NOMO-1 treated with dmso at 0.1 percent for 144 hours (cell line): ENCODE measurements around the gene DISC1.
"Not testable (repeated sequence)": the region's sequence is repeated elsewhere in the genome, so short reads cannot be mapped to it uniquely, and the experiment has no call there.

Source experiments
- DNase-seq: peaks from one replicate; lab custom pipeline; 2025; ENCODE audit not compliant: unreplicated experiment; lab: John Stamatoyannopoulos, UW

The DISC1 gene

DNA sequence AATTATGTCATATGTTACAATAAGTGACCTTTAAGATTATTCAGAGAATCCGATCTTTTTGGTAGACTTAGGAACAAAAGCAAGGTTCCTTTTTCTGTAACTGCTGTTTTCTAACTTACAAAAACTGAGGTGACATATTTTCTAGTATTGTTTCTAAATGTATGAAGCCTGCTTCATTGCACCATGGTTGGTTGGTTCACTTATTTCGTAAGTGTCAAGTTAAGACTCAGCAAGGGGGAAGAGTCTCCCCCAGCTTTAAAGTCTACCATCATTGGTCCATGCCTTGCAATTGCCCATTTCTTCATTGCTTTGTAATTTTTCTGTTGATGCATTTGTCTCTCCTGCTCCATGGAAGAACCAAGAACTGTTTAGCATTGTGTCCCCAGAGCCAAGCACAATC is 136.9 kb downstream of the DISC1 start:
- DNase-seq = no peak

DNA sequence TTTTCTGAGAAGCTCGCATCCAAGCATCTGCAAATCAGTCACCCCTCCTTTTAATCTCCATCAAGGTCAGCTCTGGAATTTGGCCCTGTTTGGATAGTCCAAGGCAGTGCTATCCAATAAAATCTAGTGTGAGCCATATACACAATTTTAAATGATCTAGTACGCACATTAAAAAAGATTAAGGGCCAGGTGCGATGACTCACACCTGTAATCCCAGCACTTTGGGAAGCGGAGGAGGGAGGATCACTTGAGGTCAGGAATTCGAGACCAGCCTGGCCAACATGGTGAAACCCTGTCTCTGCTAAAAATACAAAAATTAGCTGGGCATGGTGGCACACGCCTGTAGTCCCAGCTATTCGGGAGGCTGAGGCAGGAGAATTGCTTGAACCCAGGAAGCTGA is 139.2 kb downstream of the DISC1 start:
- not testable (repeated sequence) for DNase-seq

DNA sequence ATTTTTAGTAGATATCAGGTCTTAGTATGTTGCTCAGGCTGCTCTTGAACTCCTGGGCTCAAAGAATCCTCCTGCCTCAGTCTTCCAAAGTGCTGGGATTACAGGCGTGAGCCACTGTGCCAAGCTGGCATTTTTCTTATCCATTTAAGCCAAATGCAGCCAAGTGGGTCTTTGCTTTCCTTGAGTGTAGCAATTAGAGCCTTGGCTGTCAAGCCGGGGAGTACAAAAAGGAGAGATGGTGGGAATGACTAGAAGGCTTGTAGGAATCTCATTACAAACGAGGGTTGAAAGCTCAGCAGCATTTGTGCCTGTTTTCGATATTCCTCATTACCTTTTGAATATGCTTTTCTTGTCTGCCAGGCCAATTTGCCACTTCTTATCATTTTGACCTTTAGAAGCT is 140.9 kb downstream of the DISC1 start:
- DNase-seq = no peak

DNA sequence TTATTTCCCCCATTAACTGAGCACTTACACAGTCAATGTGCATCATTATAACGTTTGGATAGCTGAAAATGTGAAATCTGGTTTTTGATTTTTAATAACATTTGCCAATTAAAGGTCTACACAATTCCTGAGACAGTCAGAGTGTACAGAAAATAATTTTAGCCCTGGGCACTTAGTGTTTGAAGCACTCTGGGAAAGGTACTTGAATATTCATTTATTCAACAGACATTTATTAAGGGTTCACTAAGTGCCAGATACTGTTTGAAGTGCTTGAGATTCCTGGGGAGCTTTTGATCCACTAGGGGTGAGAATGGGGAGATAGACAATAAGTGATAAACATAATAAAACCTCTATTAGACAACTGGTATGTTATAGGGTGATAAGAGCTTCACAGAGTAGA is 141.8 kb downstream of the DISC1 start:
- no peak for DNase-seq

DNA sequence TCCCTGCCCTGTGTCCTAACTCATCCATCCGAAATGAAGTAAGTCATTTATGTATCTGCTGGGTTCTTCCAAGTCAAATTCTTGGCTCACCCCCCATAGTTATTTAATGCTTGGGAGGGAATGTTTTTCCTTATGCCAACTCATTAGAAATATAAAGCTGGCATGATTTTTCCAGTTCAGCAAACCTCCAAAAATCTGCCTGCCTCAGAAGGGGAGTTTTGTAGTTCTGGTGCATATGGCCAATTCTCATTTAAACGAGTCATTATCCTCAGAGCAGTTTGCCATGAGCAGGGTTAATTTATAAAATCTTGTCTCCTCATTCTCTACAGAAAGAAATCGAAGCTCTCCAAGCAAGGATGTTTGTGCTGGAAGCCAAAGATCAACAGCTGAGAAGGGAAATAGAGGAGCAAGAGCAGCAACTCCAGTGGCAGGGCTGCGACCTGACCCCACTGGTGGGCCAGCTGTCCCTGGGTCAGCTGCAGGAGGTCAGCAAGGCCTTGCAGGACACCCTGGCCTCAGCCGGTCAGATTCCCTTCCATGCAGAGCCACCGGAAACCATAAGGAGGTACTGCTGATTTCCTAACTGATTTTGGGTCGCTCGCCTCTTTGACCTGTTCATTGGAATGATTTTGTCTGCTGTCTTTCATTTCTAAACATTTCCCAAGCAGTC is 144.1 kb downstream of the DISC1 start:
- no peak for DNase-seq

DNA sequence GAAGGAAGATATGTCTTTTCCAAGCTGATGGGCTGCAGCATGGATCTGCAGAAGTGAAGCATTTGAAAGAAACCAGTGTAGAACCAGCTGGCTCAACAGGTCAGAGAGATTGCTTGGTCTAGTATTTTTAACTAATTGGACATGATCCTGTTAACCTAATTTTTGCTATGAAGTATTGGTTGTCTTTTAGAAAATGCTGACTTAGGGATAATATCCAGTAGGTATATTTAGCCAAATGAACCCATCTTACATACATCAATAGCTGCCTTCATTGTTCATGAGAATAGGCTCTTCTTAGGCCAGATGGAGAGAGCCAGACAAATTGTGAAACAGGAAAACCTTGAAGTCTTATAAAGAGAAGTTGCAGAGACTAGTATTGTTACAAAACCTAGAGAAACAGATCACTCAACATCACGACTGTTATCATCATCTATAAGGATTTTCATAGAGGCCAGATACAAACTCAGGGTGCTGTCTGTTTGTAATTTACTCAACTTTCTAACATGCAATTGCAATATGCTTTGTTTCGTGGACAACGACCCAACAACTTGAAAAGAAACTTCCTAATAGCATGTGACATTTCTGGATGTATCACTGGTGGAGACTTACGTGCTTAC is 148.2 kb downstream of the DISC1 start:
- DNase-seq = peak; percentile 54

DNA sequence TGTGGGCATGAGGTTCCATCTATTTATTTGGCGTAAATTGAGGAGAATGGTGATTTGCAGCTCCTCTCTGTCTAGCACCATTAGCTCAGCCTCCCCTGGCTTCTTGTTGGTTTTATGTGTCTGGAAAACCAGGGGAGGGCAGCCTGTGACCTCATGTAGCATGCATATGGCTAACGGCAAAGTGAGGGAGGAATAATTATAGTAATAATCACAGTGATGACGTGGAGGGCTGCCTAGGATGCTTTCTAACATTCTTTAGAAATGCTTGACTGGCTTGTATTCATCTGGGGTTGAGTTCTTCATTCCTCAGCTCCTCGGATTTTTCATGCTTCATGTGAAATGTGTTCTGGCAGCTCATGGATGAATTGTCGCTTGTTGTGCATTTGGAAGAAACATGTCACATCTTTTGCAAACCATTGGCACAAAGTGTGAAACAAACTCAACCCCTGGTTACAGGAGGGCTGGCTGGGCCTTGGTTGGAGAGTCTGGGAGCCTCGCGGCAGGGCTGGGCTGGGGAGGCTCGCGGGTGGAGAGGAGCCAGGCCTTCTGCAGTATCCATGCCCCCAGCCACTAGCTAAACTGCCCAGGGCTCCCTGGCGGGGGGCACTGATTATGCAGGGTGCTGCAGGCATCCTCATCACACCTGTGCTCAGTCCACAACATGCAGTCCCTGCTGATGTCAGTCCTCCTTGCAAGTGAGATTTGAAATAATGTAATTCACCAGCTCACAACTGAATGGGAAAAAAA is 149.6 kb downstream of the DISC1 start:
- DNase-seq = no peak

DNA sequence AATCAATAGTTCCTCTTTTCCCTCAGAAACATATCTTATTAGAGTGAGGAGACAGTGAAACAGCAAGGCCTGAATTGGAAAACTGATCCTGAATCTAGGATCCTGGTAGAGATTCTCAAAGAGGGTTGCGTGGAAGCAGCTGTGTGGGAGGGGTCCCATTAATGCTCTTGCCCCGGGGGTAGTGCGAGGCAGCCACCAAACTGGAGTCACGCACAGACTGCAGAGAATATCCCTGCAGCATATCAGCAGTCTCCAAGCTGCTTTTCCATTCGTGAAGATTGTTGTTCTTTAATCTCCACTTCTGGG is 150.1 kb downstream of the DISC1 start:
- DNase-seq = no peak

DNA sequence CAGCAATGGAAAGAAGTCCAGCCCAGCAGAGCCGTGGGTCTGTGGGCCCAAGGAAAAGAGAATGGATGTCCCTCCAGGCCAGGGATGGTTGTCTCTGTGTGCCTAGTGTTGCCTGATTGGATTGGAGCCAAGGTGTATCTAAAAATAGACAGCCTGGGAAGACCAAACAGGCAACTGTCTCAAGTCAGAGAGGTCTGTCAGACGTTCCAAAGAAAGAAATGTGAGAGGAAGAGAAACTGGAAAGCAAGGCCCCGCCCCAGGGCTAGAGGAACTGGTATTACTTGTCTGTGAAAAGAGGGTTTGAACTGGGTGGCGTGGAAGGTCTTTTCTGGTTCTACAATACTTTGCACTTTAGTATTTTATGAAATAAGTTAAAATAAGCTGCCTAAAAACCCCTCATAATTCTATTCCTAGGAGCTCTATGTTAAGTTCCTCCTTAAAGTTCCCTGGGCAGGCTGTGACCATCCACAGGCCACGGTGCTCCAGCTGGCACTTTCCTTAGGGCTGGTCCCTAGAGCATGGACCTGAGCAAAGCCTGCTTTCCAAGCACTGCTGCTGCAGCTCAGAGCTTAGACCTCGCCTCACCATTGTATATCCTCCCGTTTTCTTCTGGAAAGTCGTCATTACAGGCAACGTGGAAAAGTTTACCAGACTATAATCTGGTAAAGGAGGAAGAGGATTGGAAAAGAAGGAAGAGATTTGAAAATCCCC is 151.6 kb downstream of the DISC1 start:
- peak; percentile 24 for DNase-seq

GRCh38 chr1:231779081-231779480 is 152.5 kb downstream of the DISC1 start:
- DNase-seq = no peak

GRCh38 chr1:231781892-231782291 is 155.3 kb downstream of the DISC1 start:
- peak; percentile 74 for DNase-seq

DNA sequence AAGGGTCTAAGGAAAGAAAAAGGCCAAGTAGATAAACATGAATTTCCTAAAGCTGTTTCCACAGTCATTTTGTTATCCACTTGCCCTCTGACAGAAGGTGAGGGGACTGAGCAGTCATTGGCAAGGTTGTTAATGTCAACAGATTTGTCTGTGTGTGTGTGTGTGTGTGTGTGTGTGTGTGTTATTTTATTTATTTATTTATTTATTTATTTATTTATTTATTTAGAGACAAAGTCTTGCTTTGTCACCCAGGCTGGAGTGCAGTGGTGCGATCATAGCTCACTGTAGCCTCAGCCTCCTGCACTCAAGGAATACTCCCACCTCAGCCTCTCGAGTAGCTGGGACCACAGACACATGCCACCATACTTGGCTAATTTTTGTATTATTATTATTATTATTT is 158.5 kb downstream of the DISC1 start:
- DNase-seq = not testable (repeated sequence)

- peak; percentile 63 for DNase-seq
These were observed 159.5 kb downstream of the DISC1 start for GRCh38 chr1:231786126-231786525.

GRCh38 chr1:231792634-231793033 is 166.0 kb downstream of the DISC1 start:
- DNase-seq = no peak

GRCh38 chr1:231793893-231794292 is 167.3 kb downstream of the DISC1 start:
- no peak for DNase-seq

DNA sequence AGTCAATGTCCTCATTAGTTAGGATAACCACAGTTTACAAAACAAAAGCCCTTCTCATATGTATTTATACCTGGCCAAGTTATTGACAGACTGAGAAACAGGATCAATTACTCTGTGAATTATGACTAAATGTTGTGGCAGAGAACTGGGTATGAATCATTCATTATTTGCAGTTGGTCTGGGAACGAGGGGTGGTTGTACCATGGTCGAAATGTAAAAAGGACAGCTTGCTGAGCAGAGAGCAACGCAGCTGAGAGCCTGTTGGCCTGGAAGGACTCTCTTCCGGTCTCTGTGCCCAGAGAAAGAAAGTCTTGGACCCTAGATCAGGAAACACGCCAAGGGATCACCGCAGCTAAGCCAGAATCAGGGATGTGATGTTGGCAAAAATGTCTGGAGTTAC is 169.6 kb downstream of the DISC1 start:
- no peak for DNase-seq

GRCh38 chr1:231799363-231799986 is 172.9 kb downstream of the DISC1 start:
- DNase-seq = no peak

GRCh38 chr1:231800108-231800507 is 173.5 kb downstream of the DISC1 start:
- no peak for DNase-seq

DNA sequence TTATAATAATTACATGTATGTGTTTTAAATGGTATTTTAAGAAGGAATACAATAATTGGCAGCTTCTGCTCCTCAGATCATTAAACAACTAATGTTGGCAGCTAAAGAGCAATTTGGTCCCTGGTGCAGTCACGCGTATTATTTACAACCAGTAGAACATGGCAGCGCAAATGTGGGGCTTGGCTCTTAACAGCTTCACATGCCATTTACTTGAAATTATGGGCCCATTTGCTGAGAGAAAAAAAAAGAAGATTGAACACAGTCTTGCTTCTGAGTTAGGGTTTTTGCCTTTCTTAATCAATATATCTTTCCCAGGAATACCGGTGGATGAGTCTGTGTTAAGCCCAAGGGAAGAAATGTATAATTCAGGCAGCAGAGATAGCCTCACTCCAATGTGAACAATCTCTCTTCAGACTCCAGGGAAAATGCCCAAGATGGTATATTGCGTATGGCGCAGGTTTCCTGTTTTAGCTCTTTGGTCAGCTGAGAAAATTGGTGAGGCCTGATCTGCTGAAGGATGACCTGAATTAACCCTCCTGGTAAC is 174.5 kb downstream of the DISC1 start:
- no peak for DNase-seq

DNA sequence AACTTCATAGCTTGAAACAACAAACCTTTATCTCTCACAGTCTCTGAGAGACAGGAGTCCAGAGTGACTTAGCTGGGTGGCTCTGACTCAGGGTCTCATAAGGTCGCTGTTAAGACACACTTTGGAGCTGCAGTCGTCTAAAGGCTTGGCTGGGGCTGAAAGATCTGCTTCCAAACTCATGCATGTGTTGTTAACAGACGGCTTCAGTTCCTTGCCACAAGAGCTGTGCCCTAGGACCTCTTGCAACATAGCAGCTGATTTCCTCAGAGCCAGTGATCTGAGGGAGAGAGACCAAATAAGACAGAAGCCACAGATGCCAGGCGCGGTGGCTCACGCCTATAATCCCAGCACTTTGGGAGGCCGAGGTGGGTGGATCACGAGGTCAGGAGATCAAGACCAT is 176.8 kb downstream of the DISC1 start:
- DNase-seq = peak; percentile 92
